GM23338 (cell line): ENCODE results near the gene MCTP1. TPM values are rescaled to one million over a fixed set of nuclear protein-coding genes. Genes with fewer than 3 reads are reported as not detected.

Source experiments
- ATAC-seq: fragments of 200-7000 bp; cut with Tn5 transposase; 3 replicates; pipeline ENCODE4 v1.9.1; 2020
- DNase-seq: peaks from one replicate; pipeline ENCODE4 v3.0.0-alpha.2; 2015; ENCODE audit warnings: low spot score
- H2AFZ ChIP-seq: fragments of 200-600 bp; sonication (generic); 2 replicates; pipeline ENCODE4 v1.8.0; 2016; ENCODE audit warnings: antibody characterized with exemption, mild to moderate bottlenecking, moderate library complexity
- H3F3A ChIP-seq: fragments of 200-600 bp; sonication (generic); replicated peaks from 2 replicates; pipeline ENCODE4 v1.8.0; 2017; ENCODE audit warnings: antibody characterized with exemption, mixed run types, low read depth
- H3K27ac ChIP-seq: fragments of 200-600 bp; sonication (generic); 2 replicates; pipeline ENCODE4 v1.6.1; 2016; ENCODE audit warnings: low read depth
- H3K27me3 ChIP-seq: fragments of 200-600 bp; sonication (generic); 2 replicates; pipeline ENCODE4 v1.8.0; 2016; ENCODE audit warnings: mild to moderate bottlenecking, mixed run types, moderate library complexity; ENCODE audit not compliant: insufficient read depth
- H3K36me3 ChIP-seq: fragments of 200-600 bp; sonication (generic); 2 replicates; pipeline ENCODE4 v1.8.0; 2016; ENCODE audit warnings: mild to moderate bottlenecking; ENCODE audit not compliant: insufficient read depth
- H3K4me1 ChIP-seq: fragments of 200-600 bp; sonication (generic); 2 replicates; pipeline ENCODE4 v1.8.0; 2016; ENCODE audit warnings: mild to moderate bottlenecking, moderate library complexity; ENCODE audit not compliant: insufficient read depth
- H3K4me2 ChIP-seq: fragments of 200-600 bp; sonication (generic); 2 replicates; pipeline ENCODE4 v1.7.1; 2017; ENCODE audit warnings: mixed run types
- H3K4me3 ChIP-seq: fragments of 200-600 bp; sonication (generic); 2 replicates; pipeline ENCODE4 v1.6.1; 2016; ENCODE audit warnings: mixed run types
- H3K79me2 ChIP-seq: fragments of 200-600 bp; sonication (generic); replicated peaks from 2 replicates; pipeline ENCODE4 v1.8.0; 2017; ENCODE audit warnings: mild to moderate bottlenecking; ENCODE audit not compliant: insufficient read depth
- H3K9me2 ChIP-seq: fragments of 200-600 bp; sonication (generic); 2 replicates; pipeline ENCODE4 v1.8.0; 2017; ENCODE audit not compliant: insufficient read depth
- H4K20me1 ChIP-seq: fragments of 200-600 bp; sonication (generic); replicated peaks from 2 replicates; pipeline ENCODE4 v1.8.0; 2017; ENCODE audit warnings: mild to moderate bottlenecking; ENCODE audit not compliant: insufficient read depth
- H3K27ac Mint-ChIP-seq: 2 replicates; pipeline ENCODE4 v1.8.0; 2020; ENCODE audit warnings: inconsistent platforms, mild to moderate bottlenecking, moderate library complexity, mixed read lengths
- H3K27me3 Mint-ChIP-seq: 3 replicates; pipeline ENCODE4 v1.8.0; 2022; ENCODE audit warnings: low read depth, mild to moderate bottlenecking, moderate library complexity, mixed read lengths, inconsistent platforms; ENCODE audit not compliant: insufficient read depth, poor library complexity
- H3K36me3 Mint-ChIP-seq: 3 replicates; pipeline ENCODE4 v1.8.0; 2021; ENCODE audit warnings: low read depth, mild to moderate bottlenecking, inconsistent platforms, moderate library complexity, mixed read lengths
- H3K4me1 Mint-ChIP-seq: 3 replicates; pipeline ENCODE4 v1.8.0; 2020; ENCODE audit warnings: mild to moderate bottlenecking, inconsistent platforms, mixed read lengths
- H3K4me3 Mint-ChIP-seq: 3 replicates; pipeline ENCODE4 v1.8.0; 2021; ENCODE audit warnings: moderate library complexity, mild to moderate bottlenecking, inconsistent platforms, mixed read lengths
- H3K9me3 Mint-ChIP-seq: 3 replicates; pipeline ENCODE4 v1.8.0; 2020; ENCODE audit warnings: moderate library complexity, mild to moderate bottlenecking, inconsistent platforms, mixed read lengths
- CREB1 ChIP-seq: fragments of 250-450 bp; sonication (Bioruptor Pico); IDR thresholded peaks from 2 replicates; pipeline ENCODE4 v1.5.0; 2020; ENCODE audit warnings: low read depth, mild to moderate bottlenecking, moderate library complexity
- CTCF ChIP-seq, 2 experiments: fragments of 200-600 bp in 1 of 2; sonication (generic) in 1 of 2; conservative IDR thresholded peaks; 2 replicates each; pipeline versions ENCODE4 v1.5.1 to v1.6.1; 2016 to 2017; ENCODE audit warnings: antibody characterized with exemption in 2 of 2, low read depth in 2 of 2, mild to moderate bottlenecking in 2 of 2, moderate library complexity in 1 of 2
- ETS1 ChIP-seq: IDR thresholded peaks from 2 replicates; pipeline ENCODE4 v1.6.1; 2016; ENCODE audit warnings: antibody characterized with exemption
- EZH2 ChIP-seq: fragments of 200-600 bp; sonication (generic); IDR thresholded peaks from one replicate; pipeline ENCODE4 v1.8.0; 2017; ENCODE audit warnings: antibody characterized with exemption, mild to moderate bottlenecking, low read depth; ENCODE audit not compliant: unreplicated experiment
- EZH2phosphoT487 ChIP-seq: fragments of 200-600 bp; sonication (generic); IDR thresholded peaks from one replicate; pipeline ENCODE4 v1.8.1; 2018; ENCODE audit warnings: antibody characterized with exemption; ENCODE audit not compliant: unreplicated experiment
- JUNB ChIP-seq: IDR thresholded peaks from one replicate; pipeline ENCODE4 v1.6.1; 2016; ENCODE audit warnings: antibody characterized with exemption; ENCODE audit not compliant: unreplicated experiment
- NANOG ChIP-seq: IDR thresholded peaks from 2 replicates; pipeline ENCODE4 v1.6.1; 2016; ENCODE audit warnings: antibody characterized with exemption, borderline replicate concordance
- POLR2AphosphoS5 ChIP-seq: IDR thresholded peaks from 2 replicates; pipeline ENCODE4 v1.6.1; 2016; ENCODE audit warnings: antibody characterized with exemption, low read depth
- STAT1 ChIP-seq: IDR thresholded peaks from one replicate; pipeline ENCODE4 v1.6.1; 2016; ENCODE audit warnings: antibody characterized with exemption; ENCODE audit not compliant: unreplicated experiment
- ZNF114 ChIP-seq: fragments of 250-450 bp; sonication (Bioruptor Pico); IDR thresholded peaks from 2 replicates; pipeline ENCODE4 v1.5.0; 2020; ENCODE audit warnings: mild to moderate bottlenecking, moderate library complexity
- ZNF331 ChIP-seq: fragments of 250-450 bp; sonication (Bioruptor Pico); IDR thresholded peaks from 2 replicates; pipeline ENCODE4 v1.5.0; 2020; ENCODE audit warnings: low read depth, mild to moderate bottlenecking, moderate library complexity
- polyA plus RNA-seq: library from polyadenylated mRNA; unstranded; fragments of >200 nt; fragmentation: Nextera tagmentation; extraction: Ambion mirVana; gene quantifications from 2 replicates; pipeline ENCODE4 v1.2.1, GENCODE V29; 2016
- total RNA-seq: library from RNA; depleted of rRNA; stranded (reverse); fragments of >200 nt; shearing (Covaris generic); gene quantifications from 2 replicates; pipeline ENCODE4 v1.2.3, GENCODE V29; 2014
- TF ChIP-seq, protein P1 (sequence below): IDR thresholded peaks from one replicate; pipeline ENCODE4 v1.6.1; 2018; ENCODE audit warnings: antibody characterized with exemption; ENCODE audit not compliant: unreplicated experiment
- TF ChIP-seq, protein P2 (sequence below): fragments of 250-450 bp; sonication (Bioruptor Pico); IDR thresholded peaks from 2 replicates; pipeline ENCODE4 v1.5.0; 2020; ENCODE audit warnings: mild to moderate bottlenecking, moderate library complexity

MCTP1 gene
- total and polyA plus RNA-seq, 2 experiments from 2014 or later, result 3.7 to 4.2 TPM

- Histone ChIP-seq H3F3A (no peaks in the 10 kb centered on the region), H3K27me3 (no peaks in the 10 kb centered on the region), H3K9me2 (no peaks in the 10 kb centered on the region), H3K4me2 (no peak overlapping the region), H3K4me3 (no peak overlapping the region), H3K79me2 (no peaks in the 10 kb centered on the region), H2AFZ (no peak overlapping the region), H4K20me1 (no peaks in the 10 kb centered on the region), H3K27ac (no peak overlapping the region), H3K36me3 (no peaks in the 10 kb centered on the region), H3K4me1 (no peaks in the 10 kb centered on the region)
- no peaks in the 10 kb centered on the region for H3K9me3 Mint-ChIP-seq
- no peak overlapping the region for H3K4me3 Mint-ChIP-seq
- H3K4me1 Mint-ChIP-seq, result peaks cover 3% of the 10 kb centered on the region
- H3K36me3 Mint-ChIP-seq, result no peaks in the 10 kb centered on the region
- no peak overlapping the region for H3K27ac Mint-ChIP-seq
- peaks cover 5% of the 10 kb centered on the region for H3K27me3 Mint-ChIP-seq
- TF ChIP-seq JUNB (no peak), POLR2AphosphoS5 (no peak), ZNF331 (CRISPR knock-in tag) (no peak), EZH2 (no peak), STAT1 (no peak), CREB1 (CRISPR knock-in tag) (no peak), ZNF114 (CRISPR knock-in tag) (no peak), ETS1 (no peak), EZH2phosphoT487 (no peak), NANOG (no peak), CTCF (conservative IDR thresholded peaks at IDR 0.05; ENCODE audit: low read depth in 2 of 2) (no peak)
- TF ChIP-seq, protein P1, sequence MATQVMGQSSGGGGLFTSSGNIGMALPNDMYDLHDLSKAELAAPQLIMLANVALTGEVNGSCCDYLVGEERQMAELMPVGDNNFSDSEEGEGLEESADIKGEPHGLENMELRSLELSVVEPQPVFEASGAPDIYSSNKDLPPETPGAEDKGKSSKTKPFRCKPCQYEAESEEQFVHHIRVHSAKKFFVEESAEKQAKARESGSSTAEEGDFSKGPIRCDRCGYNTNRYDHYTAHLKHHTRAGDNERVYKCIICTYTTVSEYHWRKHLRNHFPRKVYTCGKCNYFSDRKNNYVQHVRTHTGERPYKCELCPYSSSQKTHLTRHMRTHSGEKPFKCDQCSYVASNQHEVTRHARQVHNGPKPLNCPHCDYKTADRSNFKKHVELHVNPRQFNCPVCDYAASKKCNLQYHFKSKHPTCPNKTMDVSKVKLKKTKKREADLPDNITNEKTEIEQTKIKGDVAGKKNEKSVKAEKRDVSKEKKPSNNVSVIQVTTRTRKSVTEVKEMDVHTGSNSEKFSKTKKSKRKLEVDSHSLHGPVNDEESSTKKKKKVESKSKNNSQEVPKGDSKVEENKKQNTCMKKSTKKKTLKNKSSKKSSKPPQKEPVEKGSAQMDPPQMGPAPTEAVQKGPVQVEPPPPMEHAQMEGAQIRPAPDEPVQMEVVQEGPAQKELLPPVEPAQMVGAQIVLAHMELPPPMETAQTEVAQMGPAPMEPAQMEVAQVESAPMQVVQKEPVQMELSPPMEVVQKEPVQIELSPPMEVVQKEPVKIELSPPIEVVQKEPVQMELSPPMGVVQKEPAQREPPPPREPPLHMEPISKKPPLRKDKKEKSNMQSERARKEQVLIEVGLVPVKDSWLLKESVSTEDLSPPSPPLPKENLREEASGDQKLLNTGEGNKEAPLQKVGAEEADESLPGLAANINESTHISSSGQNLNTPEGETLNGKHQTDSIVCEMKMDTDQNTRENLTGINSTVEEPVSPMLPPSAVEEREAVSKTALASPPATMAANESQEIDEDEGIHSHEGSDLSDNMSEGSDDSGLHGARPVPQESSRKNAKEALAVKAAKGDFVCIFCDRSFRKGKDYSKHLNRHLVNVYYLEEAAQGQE, result no peak
- TF ChIP-seq, protein P2, sequence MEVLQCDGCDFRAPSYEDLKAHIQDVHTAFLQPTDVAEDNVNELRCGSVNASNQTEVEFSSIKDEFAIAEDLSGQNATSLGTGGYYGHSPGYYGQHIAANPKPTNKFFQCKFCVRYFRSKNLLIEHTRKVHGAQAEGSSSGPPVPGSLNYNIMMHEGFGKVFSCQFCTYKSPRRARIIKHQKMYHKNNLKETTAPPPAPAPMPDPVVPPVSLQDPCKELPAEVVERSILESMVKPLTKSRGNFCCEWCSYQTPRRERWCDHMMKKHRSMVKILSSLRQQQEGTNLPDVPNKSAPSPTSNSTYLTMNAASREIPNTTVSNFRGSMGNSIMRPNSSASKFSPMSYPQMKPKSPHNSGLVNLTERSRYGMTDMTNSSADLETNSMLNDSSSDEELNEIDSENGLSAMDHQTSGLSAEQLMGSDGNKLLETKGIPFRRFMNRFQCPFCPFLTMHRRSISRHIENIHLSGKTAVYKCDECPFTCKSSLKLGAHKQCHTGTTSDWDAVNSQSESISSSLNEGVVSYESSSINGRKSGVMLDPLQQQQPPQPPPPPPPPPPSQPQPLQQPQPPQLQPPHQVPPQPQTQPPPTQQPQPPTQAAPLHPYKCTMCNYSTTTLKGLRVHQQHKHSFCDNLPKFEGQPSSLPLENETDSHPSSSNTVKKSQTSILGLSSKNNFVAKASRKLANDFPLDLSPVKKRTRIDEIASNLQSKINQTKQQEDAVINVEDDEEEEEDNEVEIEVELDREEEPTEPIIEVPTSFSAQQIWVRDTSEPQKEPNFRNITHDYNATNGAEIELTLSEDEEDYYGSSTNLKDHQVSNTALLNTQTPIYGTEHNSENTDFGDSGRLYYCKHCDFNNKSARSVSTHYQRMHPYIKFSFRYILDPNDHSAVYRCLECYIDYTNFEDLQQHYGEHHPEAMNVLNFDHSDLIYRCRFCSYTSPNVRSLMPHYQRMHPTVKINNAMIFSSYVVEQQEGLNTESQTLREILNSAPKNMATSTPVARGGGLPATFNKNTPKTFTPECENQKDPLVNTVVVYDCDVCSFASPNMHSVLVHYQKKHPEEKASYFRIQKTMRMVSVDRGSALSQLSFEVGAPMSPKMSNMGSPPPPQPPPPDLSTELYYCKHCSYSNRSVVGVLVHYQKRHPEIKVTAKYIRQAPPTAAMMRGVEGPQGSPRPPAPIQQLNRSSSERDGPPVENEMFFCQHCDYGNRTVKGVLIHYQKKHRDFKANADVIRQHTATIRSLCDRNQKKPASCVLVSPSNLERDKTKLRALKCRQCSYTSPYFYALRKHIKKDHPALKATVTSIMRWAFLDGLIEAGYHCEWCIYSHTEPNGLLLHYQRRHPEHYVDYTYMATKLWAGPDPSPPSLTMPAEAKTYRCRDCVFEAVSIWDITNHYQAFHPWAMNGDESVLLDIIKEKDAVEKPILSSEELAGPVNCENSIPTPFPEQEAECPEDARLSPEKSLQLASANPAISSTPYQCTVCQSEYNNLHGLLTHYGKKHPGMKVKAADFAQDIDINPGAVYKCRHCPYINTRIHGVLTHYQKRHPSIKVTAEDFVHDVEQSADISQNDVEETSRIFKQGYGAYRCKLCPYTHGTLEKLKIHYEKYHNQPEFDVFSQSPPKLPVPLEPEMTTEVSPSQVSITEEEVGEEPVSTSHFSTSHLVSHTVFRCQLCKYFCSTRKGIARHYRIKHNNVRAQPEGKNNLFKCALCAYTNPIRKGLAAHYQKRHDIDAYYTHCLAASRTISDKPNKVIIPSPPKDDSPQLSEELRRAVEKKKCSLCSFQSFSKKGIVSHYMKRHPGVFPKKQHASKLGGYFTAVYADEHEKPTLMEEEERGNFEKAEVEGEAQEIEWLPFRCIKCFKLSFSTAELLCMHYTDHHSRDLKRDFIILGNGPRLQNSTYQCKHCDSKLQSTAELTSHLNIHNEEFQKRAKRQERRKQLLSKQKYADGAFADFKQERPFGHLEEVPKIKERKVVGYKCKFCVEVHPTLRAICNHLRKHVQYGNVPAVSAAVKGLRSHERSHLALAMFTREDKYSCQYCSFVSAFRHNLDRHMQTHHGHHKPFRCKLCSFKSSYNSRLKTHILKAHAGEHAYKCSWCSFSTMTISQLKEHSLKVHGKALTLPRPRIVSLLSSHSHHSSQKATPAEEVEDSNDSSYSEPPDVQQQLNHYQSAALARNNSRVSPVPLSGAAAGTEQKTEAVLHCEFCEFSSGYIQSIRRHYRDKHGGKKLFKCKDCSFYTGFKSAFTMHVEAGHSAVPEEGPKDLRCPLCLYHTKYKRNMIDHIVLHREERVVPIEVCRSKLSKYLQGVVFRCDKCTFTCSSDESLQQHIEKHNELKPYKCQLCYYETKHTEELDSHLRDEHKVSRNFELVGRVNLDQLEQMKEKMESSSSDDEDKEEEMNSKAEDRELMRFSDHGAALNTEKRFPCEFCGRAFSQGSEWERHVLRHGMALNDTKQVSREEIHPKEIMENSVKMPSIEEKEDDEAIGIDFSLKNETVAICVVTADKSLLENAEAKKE (CRISPR knock-in tag), result no peak
- ATAC-seq, result no peak
- no peak for DNase-seq
Observed at GRCh38 chr5:95075111-95075510, 209.8 kb downstream of the MCTP1 start.
